Ascending aorta (tissue), 2 donors: Measurements from ENCODE around the gene RXRG. TPM values are rescaled to one million over a fixed set of nuclear protein-coding genes. Genes with fewer than 3 reads are reported as not detected.

Experiments used
- DNase-seq, 2 donors: peaks; one replicate each; pipeline ENCODE4 v3.0.0-alpha.2; 2019; ENCODE audit warnings: low spot score in 2 of 2
- H3K27ac ChIP-seq, 2 donors: fragments of 200-600 bp; sonication (generic); one replicate each; pipeline ENCODE4 v1.5.1; 2016 to 2017; ENCODE audit warnings: mild to moderate bottlenecking in 1 of 2
- H3K27me3 ChIP-seq: fragments of 200-600 bp; sonication (generic); one replicate; pipeline ENCODE4 v1.5.1; 2017
- H3K36me3 ChIP-seq, 2 donors: fragments of 200-600 bp; sonication (generic); one replicate each; pipeline ENCODE4 v1.5.1; 2016
- H3K4me1 ChIP-seq, 2 donors: fragments of 200-600 bp; sonication (generic); one replicate each; pipeline ENCODE4 v1.5.1; 2016 to 2017; ENCODE audit warnings: mild to moderate bottlenecking in 1 of 2
- H3K4me3 ChIP-seq, 2 donors: fragments of 200-600 bp; sonication (generic); one replicate each; pipeline ENCODE4 v1.5.1; 2016 to 2017; ENCODE audit warnings: mild to moderate bottlenecking in 1 of 2
- H3K9me3 ChIP-seq, 2 donors: fragments of 200-600 bp; sonication (generic); one replicate each; pipeline ENCODE4 v1.5.1; 2016
- CTCF ChIP-seq, 3 experiments: fragments of 200-600 bp in 2 of 3; fragments of 450-650 bp in 1 of 3; sonication (generic) in 2 of 3; IDR thresholded peaks; one replicate each; pipeline ENCODE4 v1.5.1; 2016 to 2019; ENCODE audit warnings: antibody characterized with exemption in 3 of 3, mild to moderate bottlenecking in 1 of 3, moderate library complexity in 1 of 3
- intact Hi-C: fragments of 100-400 bp; cut with DNase I; formaldehyde crosslinking; loops from one replicate; pipeline ENCODE4 v1.15.1; 2023
- total RNA-seq: library from RNA; depleted of rRNA; stranded (reverse); fragments of >200 nt; gene quantifications from one replicate; pipeline ENCODE4 v1.1.0, GENCODE V29; 2016

The RXRG gene
- total RNA-seq, 1 donor from 2014 or later, result not detected

DNA sequence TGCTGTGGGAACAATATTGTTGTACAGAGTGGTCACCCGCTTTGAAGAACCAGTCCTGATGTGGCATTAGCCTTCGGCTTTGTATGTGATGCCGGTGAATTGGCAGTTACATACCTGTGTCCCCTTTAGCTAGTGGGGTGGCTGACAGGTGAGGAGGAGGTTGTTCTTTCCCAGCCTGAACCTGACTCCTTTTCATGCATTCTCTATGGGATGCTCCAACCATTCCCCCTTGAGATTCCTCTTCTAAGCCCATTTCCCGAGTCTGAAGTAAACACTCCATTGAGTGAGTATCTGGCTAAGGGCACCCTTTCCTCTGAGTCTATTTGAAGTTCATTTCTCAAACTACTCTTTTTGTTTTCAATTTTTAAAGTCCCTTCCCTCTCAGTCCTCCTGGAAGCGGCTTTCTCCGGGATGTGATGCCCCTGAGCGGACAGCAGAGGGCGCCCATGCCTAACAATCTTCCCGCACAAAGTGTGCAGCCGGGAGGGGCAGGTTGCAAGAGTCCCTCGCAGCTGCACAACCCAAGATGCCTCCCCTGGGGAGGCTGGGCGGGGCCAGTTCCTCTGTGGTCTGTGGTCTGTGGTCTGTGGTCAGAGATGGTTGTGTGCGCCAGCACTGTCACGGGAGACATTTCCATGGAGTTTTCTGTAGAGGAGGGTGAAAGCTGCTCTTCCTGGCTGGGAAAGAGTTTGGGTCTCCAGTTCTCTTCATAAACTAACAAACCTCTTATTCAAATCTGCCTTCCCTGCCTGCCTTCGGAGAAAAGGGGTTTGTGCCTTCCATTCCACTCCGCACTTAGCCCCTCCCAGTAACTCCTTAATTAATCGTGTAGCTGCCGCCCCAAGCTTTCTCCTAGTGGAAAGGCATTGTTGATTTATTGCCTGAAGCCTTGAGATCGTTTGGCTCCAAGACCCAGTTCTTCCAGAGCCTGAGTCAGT, 52.0 kb downstream of the RXRG start:
- intact Hi-C loops, result loop anchor here (1.0 kb wide), 2 partner anchors 200 to 521 kb away; no protein-coding TSS in a partner anchor

DNA sequence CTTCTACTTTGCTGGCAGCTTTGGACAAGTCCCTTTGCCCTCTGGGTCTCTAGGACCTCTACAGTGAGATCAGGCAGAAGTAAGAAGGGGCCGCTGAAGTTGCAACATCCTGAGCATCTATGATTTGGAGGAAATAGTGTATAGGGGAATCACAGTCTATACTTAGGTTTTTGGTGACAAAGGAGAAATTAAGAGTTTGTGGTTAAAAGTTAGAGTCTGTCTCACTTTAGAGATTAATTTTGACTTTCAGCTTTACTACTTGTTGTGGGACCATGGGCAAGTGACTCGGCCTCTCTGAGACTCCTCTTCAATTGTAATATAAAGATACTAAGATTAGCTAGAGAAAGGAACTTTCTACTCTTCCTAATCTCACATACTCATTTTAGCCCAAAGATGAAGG, 55.3 kb downstream of the RXRG start:
- peak in 1 of 2 donors; percentile 12 for DNase-seq
- Histone ChIP-seq H3K9me3 (no peaks in the 10 kb centered on the region), H3K27ac (no peak overlapping the region), H3K4me3 (no peak overlapping the region), H3K36me3 (no peaks in the 10 kb centered on the region), H3K27me3 (no peaks in the 10 kb centered on the region), H3K4me1 (no peaks in the 10 kb centered on the region)
- no peak for TF ChIP-seq CTCF (IDR thresholded peaks at IDR 0.05)
- intact Hi-C loops, result no loop called here

More for the DNA sequence above, 52.0 kb downstream of the RXRG start:
- Histone ChIP-seq H3K36me3 (no peaks in the 10 kb centered on the region), H3K9me3 (no peaks in the 10 kb centered on the region), H3K27me3 (no peaks in the 10 kb centered on the region), H3K4me1 (no peaks in the 10 kb centered on the region), H3K4me3 (peak overlapping the region in 1 of 2 donors; percentile 40), H3K27ac (no peak overlapping the region)
- DNase-seq, result peak; percentile 70 to 92
- TF ChIP-seq CTCF (IDR thresholded peaks at IDR 0.05), result peak; percentile 80 to 96 (median 93)

- Histone ChIP-seq H3K27me3 (no peaks in the 10 kb centered on the region), H3K36me3 (no peaks in the 10 kb centered on the region), H3K4me3 (no peak overlapping the region), H3K4me1 (peaks cover 0 to 10% of the 10 kb centered on the region in 2 donors), H3K27ac (no peak overlapping the region), H3K9me3 (no peaks in the 10 kb centered on the region)
- TF ChIP-seq CTCF (IDR thresholded peaks at IDR 0.05), result no peak
- intact Hi-C loops, result no loop called here
- no peak for DNase-seq
Measured at GRCh38 chr1:165387961-165388360, 57.0 kb downstream of the RXRG start.

GRCh38 chr1:165387505-165387904, 57.4 kb downstream of the RXRG start:
- intact Hi-C loops, result no loop called here
- TF ChIP-seq CTCF (IDR thresholded peaks at IDR 0.05), result no peak
- no peaks in the 10 kb centered on the region for H3K27me3 ChIP-seq

GRCh38 chr1:165383599-165384405, 61.1 kb downstream of the RXRG start:
- no peak for TF ChIP-seq CTCF (IDR thresholded peaks at IDR 0.05)
- Histone ChIP-seq H3K27me3 (no peaks in the 10 kb centered on the region), H3K9me3 (no peaks in the 10 kb centered on the region), H3K4me3 (no peak overlapping the region), H3K27ac (peak overlapping the region; percentile 34 to 45), H3K4me1 (peaks cover 0 to 11% of the 10 kb centered on the region in 2 donors), H3K36me3 (no peaks in the 10 kb centered on the region)
- intact Hi-C loops, result no loop called here
- no peak for DNase-seq

More at GRCh38 chr1:165387505-165387904, 57.4 kb downstream of the RXRG start:
- Histone ChIP-seq H3K4me1 (peaks cover 0 to 11% of the 10 kb centered on the region in 2 donors), H3K4me3 (no peak overlapping the region), H3K9me3 (no peaks in the 10 kb centered on the region), H3K36me3 (no peaks in the 10 kb centered on the region), H3K27ac (no peak overlapping the region)
- DNase-seq, result no peak
